Liver (tissue), 9 donors: ENCODE measurements around the gene PSMC3. TPM values are rescaled to one million over a fixed set of nuclear protein-coding genes. Genes with fewer than 3 reads are reported as not detected.

Source experiments
- DNase-seq: peaks from one replicate; pipeline ENCODE4 v3.0.0-alpha.2; 2017; ENCODE audit warnings: low spot score
- H3K27ac ChIP-seq, 2 donors: one replicate each; pipeline ENCODE4 v1.7.0; 2013; ENCODE audit warnings: inconsistent platforms in 2 of 2, low read length in 2 of 2, control low read depth in 1 of 2, low read depth in 1 of 2, mild to moderate bottlenecking in 1 of 2
- H3K27me3 ChIP-seq, 4 donors: one replicate each; pipeline versions ENCODE4 v1.6.1 to v1.7.0; 2013; ENCODE audit warnings: low read length in 3 of 4, inconsistent platforms in 1 of 4, mild to moderate bottlenecking in 1 of 4, moderate library complexity in 1 of 4; ENCODE audit not compliant: control insufficient read depth in 4 of 4, insufficient read depth in 4 of 4
- H3K36me3 ChIP-seq, 4 donors: one replicate each; pipeline versions ENCODE4 v1.6.1 to v1.7.0; 2013; ENCODE audit warnings: low read length in 3 of 4, mild to moderate bottlenecking in 3 of 4, low read depth in 1 of 4, moderate library complexity in 1 of 4; ENCODE audit not compliant: control insufficient read depth in 4 of 4, insufficient read depth in 3 of 4
- H3K4me1 ChIP-seq, 4 donors: one replicate each; pipeline versions ENCODE4 v1.6.1 to v1.7.0; 2013; ENCODE audit warnings: low read length in 3 of 4, mild to moderate bottlenecking in 3 of 4, moderate library complexity in 1 of 4; ENCODE audit not compliant: control insufficient read depth in 4 of 4, insufficient read depth in 4 of 4
- H3K4me3 ChIP-seq, 3 donors: one replicate each; pipeline versions ENCODE4 v1.6.1 to v1.7.0; 2013; ENCODE audit warnings: low read length in 3 of 3, control low read depth in 1 of 3, low read depth in 1 of 3, mild to moderate bottlenecking in 1 of 3
- H3K9ac ChIP-seq, 2 donors: one replicate each; pipeline ENCODE4 v1.7.0; 2013; ENCODE audit warnings: low read length in 2 of 2, mild to moderate bottlenecking in 2 of 2, moderate library complexity in 2 of 2, control low read depth in 1 of 2, low read depth in 1 of 2
- H3K9me3 ChIP-seq, 4 donors: one replicate each; pipeline versions ENCODE4 v1.6.1 to v1.7.0; 2013; ENCODE audit warnings: low read length in 3 of 4; ENCODE audit not compliant: control insufficient read depth in 4 of 4
- EGR1 ChIP-seq, 2 donors: IDR thresholded peaks; 2 replicates each; pipeline ENCODE4 v1.6.1; 2016 to 2018; ENCODE audit warnings: antibody characterized with exemption in 2 of 2, low read depth in 2 of 2
- FOXA1 ChIP-seq: IDR thresholded peaks from 2 replicates; pipeline ENCODE4 v1.6.1; 2016; ENCODE audit warnings: antibody characterized with exemption
- FOXA2 ChIP-seq: IDR thresholded peaks from 2 replicates; pipeline ENCODE4 v1.6.1; 2016; ENCODE audit warnings: antibody characterized with exemption
- GABPA ChIP-seq, 2 donors: IDR thresholded peaks in 1 of 2; conservative IDR thresholded peaks in 1 of 2; 2 replicates each; pipeline ENCODE4 v1.6.1; 2016; ENCODE audit warnings: antibody characterized with exemption in 2 of 2, mild to moderate bottlenecking in 1 of 2, moderate library complexity in 1 of 2
- HNF4A ChIP-seq, 2 donors: conservative IDR thresholded peaks; 2 replicates each; pipeline ENCODE4 v1.6.1; 2016; ENCODE audit warnings: antibody characterized with exemption in 2 of 2, mild to moderate bottlenecking in 2 of 2
- HNF4G ChIP-seq: IDR thresholded peaks from 2 replicates; pipeline ENCODE4 v1.6.1; 2016; ENCODE audit warnings: antibody characterized with exemption
- JUND ChIP-seq, 2 donors: IDR thresholded peaks; 2 replicates each; pipeline ENCODE4 v1.6.1; 2016; ENCODE audit warnings: antibody characterized with exemption in 2 of 2
- NR2F2 ChIP-seq: IDR thresholded peaks from 2 replicates; pipeline ENCODE4 v1.6.1; 2016; ENCODE audit warnings: antibody characterized with exemption
- RAD21 ChIP-seq, 2 donors: IDR thresholded peaks; 2 replicates each; pipeline ENCODE4 v1.6.1; 2016; ENCODE audit warnings: antibody characterized with exemption in 2 of 2, mild to moderate bottlenecking in 2 of 2
- RXRA ChIP-seq, 2 donors: IDR thresholded peaks; 2 replicates each; pipeline ENCODE4 v1.6.1; 2017 to 2018; ENCODE audit warnings: antibody characterized with exemption in 2 of 2, mild to moderate bottlenecking in 1 of 2
- SP1 ChIP-seq: IDR thresholded peaks from 2 replicates; pipeline ENCODE4 v1.6.1; 2018; ENCODE audit warnings: antibody characterized with exemption, mild to moderate bottlenecking
- TAF1 ChIP-seq: conservative IDR thresholded peaks from 2 replicates; pipeline ENCODE4 v1.6.1; 2016; ENCODE audit warnings: antibody characterized with exemption, mild to moderate bottlenecking
- YY1 ChIP-seq: IDR thresholded peaks from 2 replicates; pipeline ENCODE4 v1.6.1; 2016; ENCODE audit warnings: antibody characterized with exemption, mild to moderate bottlenecking
- WGBS: extraction: QIAGEN DNeasy Blood & Tissue Kit; methylation state at CpG from one replicate; pipeline ENCODE4 v1.1.7; 2013; 5-methylcytosine and 5-hydroxymethylcytosine counted together
- polyA plus RNA-seq, 2 donors: library from polyadenylated mRNA; stranded (reverse) in 1 of 2; unstranded in 1 of 2; fragments of 200-250 nt in 1 of 2; fragments of >200 nt in 1 of 2; fragmentation: Nextera tagmentation in 1 of 2; extraction: Ambion mirVana in 1 of 2; gene quantifications; one replicate each; pipeline versions ENCODE4 v1.2.1 to v1.2.3, GENCODE V29; 2013 to 2015
- total RNA-seq, 2 donors: library from RNA; depleted of rRNA; stranded (reverse); fragments of >200 nt; gene quantifications; one replicate each; pipeline ENCODE4 v1.2.3, GENCODE V29; 2014
- TF ChIP-seq, protein P1 (sequence below): IDR thresholded peaks from 2 replicates; pipeline ENCODE4 v1.6.1; 2016; ENCODE audit warnings: antibody characterized with exemption
- TF ChIP-seq, protein P2 (sequence below): IDR thresholded peaks from 2 replicates; pipeline ENCODE4 v1.6.1; 2016; ENCODE audit warnings: antibody characterized with exemption, mild to moderate bottlenecking
- TF ChIP-seq, protein P3 (sequence below): IDR thresholded peaks from 2 replicates; pipeline ENCODE4 v1.6.1; 2016; ENCODE audit warnings: antibody characterized with exemption
- TF ChIP-seq, protein P4 (sequence below): fragments of 150-350 bp; IDR thresholded peaks from 2 replicates; pipeline ENCODE4 v1.5.1; 2017; ENCODE audit warnings: improper control_type of control experiment, low read depth, low read length; ENCODE audit not compliant: missing input control
- TF ChIP-seq, protein P5 (sequence below): IDR thresholded peaks from 2 replicates; pipeline ENCODE4 v1.6.1; 2016; ENCODE audit warnings: antibody characterized with exemption
- donor health status: healthy.
- donor health status: healthy.
- donor health status: healthy.
- donor health status: healthy.
- donor health status: healthy.

PSMC3 gene
- total and polyA plus RNA-seq, 4 donors: 58.0 to 110 (median 103) TPM

DNA sequence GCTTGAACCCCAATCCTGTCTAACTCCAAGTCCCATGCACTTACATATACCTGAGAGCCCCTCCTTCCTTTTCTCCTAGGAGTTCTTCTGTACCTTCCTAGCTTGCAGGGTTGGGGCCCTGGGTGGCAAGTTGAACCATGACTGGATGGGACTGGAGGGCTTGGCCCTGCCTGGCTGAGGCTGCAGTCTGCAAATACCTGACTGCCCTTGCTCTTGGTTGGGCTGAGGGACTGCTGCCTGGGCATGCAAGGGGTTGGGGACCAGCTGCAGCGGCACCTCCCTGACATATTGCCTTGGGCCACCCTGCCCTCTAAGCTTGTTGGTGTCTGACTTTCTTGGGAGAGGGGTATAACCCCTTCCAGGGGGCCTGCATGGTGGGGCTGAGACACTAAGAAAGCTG, 27.7 kb downstream of the PSMC3 start:
- DNase-seq: no peak
- no peak overlapping the region for H3K27ac ChIP-seq
- TF ChIP-seq GABPA (IDR thresholded peaks at IDR 0.05 in 1 of 2, conservative IDR thresholded peaks at IDR 0.05 in 1 of 2): no peak
- no peak for TF ChIP-seq HNF4A (conservative IDR thresholded peaks at IDR 0.05)
- no peak for TF ChIP-seq YY1
- TF ChIP-seq, protein P1, sequence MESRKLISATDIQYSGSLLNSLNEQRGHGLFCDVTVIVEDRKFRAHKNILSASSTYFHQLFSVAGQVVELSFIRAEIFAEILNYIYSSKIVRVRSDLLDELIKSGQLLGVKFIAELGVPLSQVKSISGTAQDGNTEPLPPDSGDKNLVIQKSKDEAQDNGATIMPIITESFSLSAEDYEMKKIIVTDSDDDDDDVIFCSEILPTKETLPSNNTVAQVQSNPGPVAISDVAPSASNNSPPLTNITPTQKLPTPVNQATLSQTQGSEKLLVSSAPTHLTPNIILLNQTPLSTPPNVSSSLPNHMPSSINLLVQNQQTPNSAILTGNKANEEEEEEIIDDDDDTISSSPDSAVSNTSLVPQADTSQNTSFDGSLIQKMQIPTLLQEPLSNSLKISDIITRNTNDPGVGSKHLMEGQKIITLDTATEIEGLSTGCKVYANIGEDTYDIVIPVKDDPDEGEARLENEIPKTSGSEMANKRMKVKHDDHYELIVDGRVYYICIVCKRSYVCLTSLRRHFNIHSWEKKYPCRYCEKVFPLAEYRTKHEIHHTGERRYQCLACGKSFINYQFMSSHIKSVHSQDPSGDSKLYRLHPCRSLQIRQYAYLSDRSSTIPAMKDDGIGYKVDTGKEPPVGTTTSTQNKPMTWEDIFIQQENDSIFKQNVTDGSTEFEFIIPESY: no peak
- no peak for TF ChIP-seq FOXA2
- no peak for TF ChIP-seq NR2F2
- TF ChIP-seq FOXA1: no peak
- no peak for TF ChIP-seq RAD21 (IDR thresholded peaks at IDR 0.05)
- TF ChIP-seq TAF1: no peak
- no peak for TF ChIP-seq SP1
- peaks cover 2 to 11% (median 7%) of the 10 kb centered on the region in 4 donors for H3K4me1 ChIP-seq
- H3K9ac ChIP-seq: no peak overlapping the region
- H3K27me3 ChIP-seq: no peaks in the 10 kb centered on the region
- no peak overlapping the region for H3K4me3 ChIP-seq
- no peaks in the 10 kb centered on the region for H3K9me3 ChIP-seq
- 95% methylated on average over 1 of the region's 1 CpG for WGBS
- H3K36me3 ChIP-seq: no peaks in the 10 kb centered on the region

GRCh38 chr11:47398011-47398410, 28.2 kb downstream of the PSMC3 start:
- no peak for DNase-seq
- no peak for TF ChIP-seq HNF4G
- TF ChIP-seq, protein P2, sequence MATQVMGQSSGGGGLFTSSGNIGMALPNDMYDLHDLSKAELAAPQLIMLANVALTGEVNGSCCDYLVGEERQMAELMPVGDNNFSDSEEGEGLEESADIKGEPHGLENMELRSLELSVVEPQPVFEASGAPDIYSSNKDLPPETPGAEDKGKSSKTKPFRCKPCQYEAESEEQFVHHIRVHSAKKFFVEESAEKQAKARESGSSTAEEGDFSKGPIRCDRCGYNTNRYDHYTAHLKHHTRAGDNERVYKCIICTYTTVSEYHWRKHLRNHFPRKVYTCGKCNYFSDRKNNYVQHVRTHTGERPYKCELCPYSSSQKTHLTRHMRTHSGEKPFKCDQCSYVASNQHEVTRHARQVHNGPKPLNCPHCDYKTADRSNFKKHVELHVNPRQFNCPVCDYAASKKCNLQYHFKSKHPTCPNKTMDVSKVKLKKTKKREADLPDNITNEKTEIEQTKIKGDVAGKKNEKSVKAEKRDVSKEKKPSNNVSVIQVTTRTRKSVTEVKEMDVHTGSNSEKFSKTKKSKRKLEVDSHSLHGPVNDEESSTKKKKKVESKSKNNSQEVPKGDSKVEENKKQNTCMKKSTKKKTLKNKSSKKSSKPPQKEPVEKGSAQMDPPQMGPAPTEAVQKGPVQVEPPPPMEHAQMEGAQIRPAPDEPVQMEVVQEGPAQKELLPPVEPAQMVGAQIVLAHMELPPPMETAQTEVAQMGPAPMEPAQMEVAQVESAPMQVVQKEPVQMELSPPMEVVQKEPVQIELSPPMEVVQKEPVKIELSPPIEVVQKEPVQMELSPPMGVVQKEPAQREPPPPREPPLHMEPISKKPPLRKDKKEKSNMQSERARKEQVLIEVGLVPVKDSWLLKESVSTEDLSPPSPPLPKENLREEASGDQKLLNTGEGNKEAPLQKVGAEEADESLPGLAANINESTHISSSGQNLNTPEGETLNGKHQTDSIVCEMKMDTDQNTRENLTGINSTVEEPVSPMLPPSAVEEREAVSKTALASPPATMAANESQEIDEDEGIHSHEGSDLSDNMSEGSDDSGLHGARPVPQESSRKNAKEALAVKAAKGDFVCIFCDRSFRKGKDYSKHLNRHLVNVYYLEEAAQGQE: no peak
- no peak for TF ChIP-seq NR2F2
- no peak for TF ChIP-seq RXRA (IDR thresholded peaks at IDR 0.05)
- TF ChIP-seq GABPA (IDR thresholded peaks at IDR 0.05 in 1 of 2, conservative IDR thresholded peaks at IDR 0.05 in 1 of 2): no peak
- no peak for TF ChIP-seq YY1
- no peak for TF ChIP-seq HNF4A (conservative IDR thresholded peaks at IDR 0.05)
- TF ChIP-seq, protein P3, sequence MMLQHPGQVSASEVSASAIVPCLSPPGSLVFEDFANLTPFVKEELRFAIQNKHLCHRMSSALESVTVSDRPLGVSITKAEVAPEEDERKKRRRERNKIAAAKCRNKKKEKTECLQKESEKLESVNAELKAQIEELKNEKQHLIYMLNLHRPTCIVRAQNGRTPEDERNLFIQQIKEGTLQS: no peak
- TF ChIP-seq, protein P1: no peak
- TF ChIP-seq, protein P4, sequence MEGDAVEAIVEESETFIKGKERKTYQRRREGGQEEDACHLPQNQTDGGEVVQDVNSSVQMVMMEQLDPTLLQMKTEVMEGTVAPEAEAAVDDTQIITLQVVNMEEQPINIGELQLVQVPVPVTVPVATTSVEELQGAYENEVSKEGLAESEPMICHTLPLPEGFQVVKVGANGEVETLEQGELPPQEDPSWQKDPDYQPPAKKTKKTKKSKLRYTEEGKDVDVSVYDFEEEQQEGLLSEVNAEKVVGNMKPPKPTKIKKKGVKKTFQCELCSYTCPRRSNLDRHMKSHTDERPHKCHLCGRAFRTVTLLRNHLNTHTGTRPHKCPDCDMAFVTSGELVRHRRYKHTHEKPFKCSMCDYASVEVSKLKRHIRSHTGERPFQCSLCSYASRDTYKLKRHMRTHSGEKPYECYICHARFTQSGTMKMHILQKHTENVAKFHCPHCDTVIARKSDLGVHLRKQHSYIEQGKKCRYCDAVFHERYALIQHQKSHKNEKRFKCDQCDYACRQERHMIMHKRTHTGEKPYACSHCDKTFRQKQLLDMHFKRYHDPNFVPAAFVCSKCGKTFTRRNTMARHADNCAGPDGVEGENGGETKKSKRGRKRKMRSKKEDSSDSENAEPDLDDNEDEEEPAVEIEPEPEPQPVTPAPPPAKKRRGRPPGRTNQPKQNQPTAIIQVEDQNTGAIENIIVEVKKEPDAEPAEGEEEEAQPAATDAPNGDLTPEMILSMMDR: no peak
- TF ChIP-seq JUND (IDR thresholded peaks at IDR 0.05): no peak
- TF ChIP-seq, protein P5, sequence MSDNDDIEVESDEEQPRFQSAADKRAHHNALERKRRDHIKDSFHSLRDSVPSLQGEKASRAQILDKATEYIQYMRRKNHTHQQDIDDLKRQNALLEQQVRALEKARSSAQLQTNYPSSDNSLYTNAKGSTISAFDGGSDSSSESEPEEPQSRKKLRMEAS: no peak
- no peak for TF ChIP-seq RAD21 (IDR thresholded peaks at IDR 0.05)
- TF ChIP-seq SP1: no peak
- no peak for TF ChIP-seq EGR1 (IDR thresholded peaks at IDR 0.05; ENCODE audit: low read depth in 2 of 2)
- TF ChIP-seq FOXA1: no peak
- TF ChIP-seq TAF1: no peak
- H3K9me3 ChIP-seq: no peaks in the 10 kb centered on the region
- no peak overlapping the region for H3K27ac ChIP-seq
- peaks cover 2 to 11% (median 7%) of the 10 kb centered on the region in 4 donors for H3K4me1 ChIP-seq
- no peak overlapping the region for H3K9ac ChIP-seq
- H3K4me3 ChIP-seq: no peak overlapping the region
- WGBS: 95% methylated on average over 3 of the region's 3 CpGs
- H3K36me3 ChIP-seq: no peaks in the 10 kb centered on the region
- no peaks in the 10 kb centered on the region for H3K27me3 ChIP-seq
